HL-60 (cell line): ENCODE data around the gene RMND5A.

Experiments
- CTCF ChIP-seq: IDR thresholded peaks from one replicate; pipeline ENCODE4 v1.5.1; 2011; ENCODE audit warnings: low read length, control low read depth, inconsistent platforms; ENCODE audit not compliant: insufficient read depth
- TF ChIP-seq, protein P1 (sequence below): IDR thresholded peaks from 2 replicates; pipeline ENCODE4 v1.6.1; 2012; ENCODE audit warnings: low read depth; ENCODE audit not compliant: insufficient replicate concordance

- TF ChIP-seq, protein P1, sequence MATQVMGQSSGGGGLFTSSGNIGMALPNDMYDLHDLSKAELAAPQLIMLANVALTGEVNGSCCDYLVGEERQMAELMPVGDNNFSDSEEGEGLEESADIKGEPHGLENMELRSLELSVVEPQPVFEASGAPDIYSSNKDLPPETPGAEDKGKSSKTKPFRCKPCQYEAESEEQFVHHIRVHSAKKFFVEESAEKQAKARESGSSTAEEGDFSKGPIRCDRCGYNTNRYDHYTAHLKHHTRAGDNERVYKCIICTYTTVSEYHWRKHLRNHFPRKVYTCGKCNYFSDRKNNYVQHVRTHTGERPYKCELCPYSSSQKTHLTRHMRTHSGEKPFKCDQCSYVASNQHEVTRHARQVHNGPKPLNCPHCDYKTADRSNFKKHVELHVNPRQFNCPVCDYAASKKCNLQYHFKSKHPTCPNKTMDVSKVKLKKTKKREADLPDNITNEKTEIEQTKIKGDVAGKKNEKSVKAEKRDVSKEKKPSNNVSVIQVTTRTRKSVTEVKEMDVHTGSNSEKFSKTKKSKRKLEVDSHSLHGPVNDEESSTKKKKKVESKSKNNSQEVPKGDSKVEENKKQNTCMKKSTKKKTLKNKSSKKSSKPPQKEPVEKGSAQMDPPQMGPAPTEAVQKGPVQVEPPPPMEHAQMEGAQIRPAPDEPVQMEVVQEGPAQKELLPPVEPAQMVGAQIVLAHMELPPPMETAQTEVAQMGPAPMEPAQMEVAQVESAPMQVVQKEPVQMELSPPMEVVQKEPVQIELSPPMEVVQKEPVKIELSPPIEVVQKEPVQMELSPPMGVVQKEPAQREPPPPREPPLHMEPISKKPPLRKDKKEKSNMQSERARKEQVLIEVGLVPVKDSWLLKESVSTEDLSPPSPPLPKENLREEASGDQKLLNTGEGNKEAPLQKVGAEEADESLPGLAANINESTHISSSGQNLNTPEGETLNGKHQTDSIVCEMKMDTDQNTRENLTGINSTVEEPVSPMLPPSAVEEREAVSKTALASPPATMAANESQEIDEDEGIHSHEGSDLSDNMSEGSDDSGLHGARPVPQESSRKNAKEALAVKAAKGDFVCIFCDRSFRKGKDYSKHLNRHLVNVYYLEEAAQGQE = no peak
- TF ChIP-seq CTCF = no peak
Measured at GRCh38 chr2:86750240-86750839, 30.2 kb downstream of the RMND5A start.
